Measurements from ENCODE around the gene KCTD6. TPM values are rescaled to one million over a fixed set of nuclear protein-coding genes. Genes with fewer than 3 reads are reported as not detected.
"Not testable (repeated sequence)": the region's sequence is repeated elsewhere in the genome, so short reads cannot be mapped to it uniquely, and the experiment has no call there.

The KCTD6 gene
- total and polyA plus RNA-seq, 7 experiments from 2014 or later: 4.1 to 14.2 (median 10.3) TPM

GRCh38 chr3:58521336-58521670 is 29.4 kb downstream of the KCTD6 start:
- ChIA-PET CTCF (no interaction called here), POLR2A (no interaction called here)
- ATAC-seq: no peak
- H3K27me3 Mint-ChIP-seq: peaks cover 0 to 6% (median 0%) of the 10 kb centered on the region in 5 donors
- H3K27me3 ChIP-seq (ENCODE audit: control insufficient read depth in 2 of 2, insufficient read depth in 2 of 2, low read length in 2 of 2): no peaks in the 10 kb centered on the region
- peaks cover 0 to 2% (median 0%) of the 10 kb centered on the region in 7 donors for H3K4me1 Mint-ChIP-seq
- intact Hi-C loops (cut with micrococcal nuclease): no loop called here
- no peaks in the 10 kb centered on the region for H3K36me3 Mint-ChIP-seq
- DNase-seq: no peak
- H3K9me3 ChIP-seq (ENCODE audit: control insufficient read depth in 2 of 3, low read length in 3 of 3): no peaks in the 10 kb centered on the region
- H3K36me3 ChIP-seq (ENCODE audit: control insufficient read depth in 2 of 3, insufficient read depth in 3 of 3, low read length in 3 of 3): no peaks in the 10 kb centered on the region
- H3K4me3 Mint-ChIP-seq: no peak overlapping the region
- H3K9me3 Mint-ChIP-seq: no peaks in the 10 kb centered on the region
- no peak overlapping the region for H3K27ac ChIP-seq (ENCODE audit: low read depth, low read length)
- H3K27ac Mint-ChIP-seq: no peak overlapping the region
- no peak overlapping the region for H3K4me3 ChIP-seq (ENCODE audit: low read length)
- no peaks in the 10 kb centered on the region for H3K4me1 ChIP-seq (ENCODE audit: control insufficient read depth in 2 of 2, insufficient read depth in 2 of 2, low read length in 2 of 2)

GRCh38 chr3:58521917-58522631 is 30.2 kb downstream of the KCTD6 start:
- no peak overlapping the region for H3K4me3 Mint-ChIP-seq
- H3K27me3 Mint-ChIP-seq: peaks cover 0 to 3% (median 0%) of the 10 kb centered on the region in 5 donors
- no peak for ATAC-seq
- Histone ChIP-seq H3K36me3 (ENCODE audit: control insufficient read depth in 2 of 3, insufficient read depth in 3 of 3, low read length in 3 of 3) (no peaks in the 10 kb centered on the region), H3K27me3 (ENCODE audit: control insufficient read depth in 2 of 2, insufficient read depth in 2 of 2, low read length in 2 of 2) (no peaks in the 10 kb centered on the region), H3K9me3 (ENCODE audit: control insufficient read depth in 2 of 3, low read length in 3 of 3) (no peaks in the 10 kb centered on the region), H3K4me1 (ENCODE audit: control insufficient read depth in 2 of 2, insufficient read depth in 2 of 2, low read length in 2 of 2) (no peaks in the 10 kb centered on the region), H3K4me3 (ENCODE audit: low read length) (no peak overlapping the region), H3K27ac (ENCODE audit: low read depth, low read length) (no peak overlapping the region)
- H3K27ac Mint-ChIP-seq: no peak overlapping the region
- H3K4me1 Mint-ChIP-seq: peaks cover 0 to 2% (median 0%) of the 10 kb centered on the region in 7 donors
- ChIA-PET CTCF (no interaction called here), POLR2A (no interaction called here)
- H3K36me3 Mint-ChIP-seq: no peaks in the 10 kb centered on the region
- no peak for DNase-seq
- no peaks in the 10 kb centered on the region for H3K9me3 Mint-ChIP-seq
- intact Hi-C loops (cut with micrococcal nuclease): no loop called here

- POLR2A ChIA-PET: no interaction called here
- DNase-seq (no peak), ATAC-seq (no peak)
- Histone ChIP-seq H3K9me3 (ENCODE audit: control insufficient read depth in 2 of 3, low read length in 3 of 3) (no peaks in the 10 kb centered on the region), H3K36me3 (ENCODE audit: control insufficient read depth in 2 of 3, insufficient read depth in 3 of 3, low read length in 3 of 3) (no peaks in the 10 kb centered on the region), H3K27me3 (ENCODE audit: control insufficient read depth in 2 of 2, insufficient read depth in 2 of 2, low read length in 2 of 2) (no peaks in the 10 kb centered on the region), H3K4me1 (ENCODE audit: control insufficient read depth in 2 of 2, insufficient read depth in 2 of 2, low read length in 2 of 2) (no peaks in the 10 kb centered on the region), H3K4me3 (ENCODE audit: low read length) (no peak overlapping the region), H3K27ac (ENCODE audit: low read depth, low read length) (no peak overlapping the region)
- peaks cover 0 to 2% (median 0%) of the 10 kb centered on the region in 7 donors for H3K4me1 Mint-ChIP-seq
- no peak overlapping the region for H3K27ac Mint-ChIP-seq
- H3K36me3 Mint-ChIP-seq: no peaks in the 10 kb centered on the region
- no peaks in the 10 kb centered on the region for H3K9me3 Mint-ChIP-seq
- CTCF ChIA-PET: interaction anchor here (0.6 kb wide), 1 partner anchor 67 kb away, joined by 3 read pairs; no protein-coding TSS in a partner anchor
- H3K4me3 Mint-ChIP-seq: no peak overlapping the region
- intact Hi-C loops (cut with micrococcal nuclease): no loop called here
- H3K27me3 Mint-ChIP-seq: no peaks in the 10 kb centered on the region
Observed at GRCh38 chr3:58522759-58523425, 31.0 kb downstream of the KCTD6 start.

GRCh38 chr3:58524326-58524888 is 32.5 kb downstream of the KCTD6 start:
- no peaks in the 10 kb centered on the region for H3K4me1 ChIP-seq (ENCODE audit: control insufficient read depth in 2 of 2, insufficient read depth in 2 of 2, low read length in 2 of 2)
- CTCF ChIA-PET: interaction anchor here (0.6 kb wide), 1 partner anchor 244 kb away, joined by 3 read pairs; no protein-coding TSS in a partner anchor
- no peaks in the 10 kb centered on the region for H3K27me3 ChIP-seq (ENCODE audit: control insufficient read depth in 2 of 2, insufficient read depth in 2 of 2, low read length in 2 of 2)
- Mint-ChIP-seq H3K27ac (no peak overlapping the region), H3K36me3 (no peaks in the 10 kb centered on the region), H3K4me3 (no peak overlapping the region), H3K9me3 (no peaks in the 10 kb centered on the region), H3K4me1 (peaks cover 0 to 2% (median 0%) of the 10 kb centered on the region in 7 donors), H3K27me3 (no peaks in the 10 kb centered on the region)
- no peak for DNase-seq
- ATAC-seq: no peak
- H3K36me3 ChIP-seq (ENCODE audit: control insufficient read depth in 2 of 3, insufficient read depth in 3 of 3, low read length in 3 of 3): no peaks in the 10 kb centered on the region
- H3K4me3 ChIP-seq (ENCODE audit: low read length): no peak overlapping the region
- intact Hi-C loops (cut with micrococcal nuclease): no loop called here
- POLR2A ChIA-PET: no interaction called here
- no peak overlapping the region for H3K27ac ChIP-seq (ENCODE audit: low read depth, low read length)
- H3K9me3 ChIP-seq (ENCODE audit: control insufficient read depth in 2 of 3, low read length in 3 of 3): no peaks in the 10 kb centered on the region

- ChIA-PET POLR2A (no interaction called here), CTCF (interaction anchor here (0.6 kb wide), 1 partner anchor 28 kb away, joined by 3 read pairs; no protein-coding TSS in a partner anchor)
- DNase-seq: no peak
- H3K4me1 Mint-ChIP-seq: peaks cover 0 to 4% (median 0%) of the 10 kb centered on the region in 7 donors
- no peaks in the 10 kb centered on the region for H3K9me3 Mint-ChIP-seq
- no peaks in the 10 kb centered on the region for H3K4me1 ChIP-seq (ENCODE audit: control insufficient read depth in 2 of 2, insufficient read depth in 2 of 2, low read length in 2 of 2)
- H3K36me3 ChIP-seq (ENCODE audit: control insufficient read depth in 2 of 3, insufficient read depth in 3 of 3, low read length in 3 of 3): no peaks in the 10 kb centered on the region
- intact Hi-C loops (cut with micrococcal nuclease): no loop called here
- no peaks in the 10 kb centered on the region for H3K9me3 ChIP-seq (ENCODE audit: control insufficient read depth in 2 of 3, low read length in 3 of 3)
- no peak overlapping the region for H3K4me3 Mint-ChIP-seq
- no peaks in the 10 kb centered on the region for H3K36me3 Mint-ChIP-seq
- H3K27ac ChIP-seq (ENCODE audit: low read depth, low read length): no peak overlapping the region
- H3K27ac Mint-ChIP-seq: no peak overlapping the region
- H3K27me3 Mint-ChIP-seq: no peaks in the 10 kb centered on the region
- peak; percentile 82 for ATAC-seq
- H3K27me3 ChIP-seq (ENCODE audit: control insufficient read depth in 2 of 2, insufficient read depth in 2 of 2, low read length in 2 of 2): no peaks in the 10 kb centered on the region
- H3K4me3 ChIP-seq (ENCODE audit: low read length): no peak overlapping the region
Observed at GRCh38 chr3:58526515-58526957, 34.6 kb downstream of the KCTD6 start.

GRCh38 chr3:58527440-58527839 is 35.5 kb downstream of the KCTD6 start:
- CTCF ChIA-PET; ATAC-seq; H3K36me3 Mint-ChIP-seq; intact Hi-C loops (cut with micrococcal nuclease); H3K4me3 ChIP-seq (ENCODE audit: low read length); H3K4me3 Mint-ChIP-seq; H3K27me3 ChIP-seq (ENCODE audit: control insufficient read depth in 2 of 2, insufficient read depth in 2 of 2, low read length in 2 of 2); H3K36me3 ChIP-seq (ENCODE audit: control insufficient read depth in 2 of 3, insufficient read depth in 3 of 3, low read length in 3 of 3); H3K9me3 Mint-ChIP-seq; DNase-seq; H3K27ac Mint-ChIP-seq; H3K27me3 Mint-ChIP-seq; H3K4me1 ChIP-seq (ENCODE audit: control insufficient read depth in 2 of 2, insufficient read depth in 2 of 2, low read length in 2 of 2); H3K9me3 ChIP-seq (ENCODE audit: control insufficient read depth in 2 of 3, low read length in 3 of 3); H3K4me1 Mint-ChIP-seq; H3K27ac ChIP-seq (ENCODE audit: low read depth, low read length); POLR2A ChIA-PET: not testable (repeated sequence)
